Lower leg skin (tissue), 3 donors: ENCODE measurements around the gene VIPR1.

Experiments
- CTCF ChIP-seq, 3 donors: fragments of 450-650 bp; IDR thresholded peaks; one replicate each; pipeline ENCODE4 v1.5.1; 2016; ENCODE audit warnings: antibody characterized with exemption in 3 of 3, mild to moderate bottlenecking in 3 of 3, moderate library complexity in 2 of 3
- POLR2A ChIP-seq, 2 donors: fragments of 450-650 bp; IDR thresholded peaks; one replicate each; pipeline ENCODE4 v1.6.1; 2016 to 2017; ENCODE audit warnings: antibody characterized with exemption in 2 of 2, mild to moderate bottlenecking in 1 of 2, moderate library complexity in 1 of 2

- TF ChIP-seq CTCF (IDR thresholded peaks at IDR 0.05), result no peak
- TF ChIP-seq POLR2A (IDR thresholded peaks at IDR 0.05), result no peak
Measured at GRCh38 chr3:42518800-42519567, 16.5 kb downstream of the VIPR1 start.
